HEK293 (cell line): ENCODE results near the gene TRDMT1.

Source experiments
- CTCF ChIA-PET: fragments of 350-600 bp; formaldehyde crosslinking; extraction: SDS; loops from one replicate; lab custom pipeline; 2021; ENCODE audit warnings: antibody characterized with exemption; lab: Yijun Ruan, JAX
- POLR2A ChIA-PET: fragments of 300-600 bp; formaldehyde crosslinking; extraction: SDS; loops from one replicate; lab custom pipeline; 2020; ENCODE audit warnings: antibody characterized with exemption, inconsistent platforms; lab: Yijun Ruan, JAX
- H3K27ac ChIP-seq: fragments of 200-500 bp; sonication (Bioruptor generic); 2 replicates; pipeline ENCODE4 v1.5.1; 2014; ENCODE audit warnings: low read depth, low read length, control low read depth, inconsistent platforms; ENCODE audit errors: extremely low read depth
- H3K36me3 ChIP-seq, 2 experiments: fragments of 200-500 bp in 1 of 2; sonication (Bioruptor generic) in 1 of 2; 1 replicate in 1 of 2; 2 replicates in 1 of 2; pipeline ENCODE4 v1.5.1; 2014 to 2017; ENCODE audit warnings: inconsistent platforms in 2 of 2, low read length in 2 of 2; ENCODE audit not compliant: control insufficient read depth in 2 of 2, insufficient read depth in 1 of 2
- H3K4me1 ChIP-seq: fragments of 200-500 bp; sonication (Bioruptor generic); 2 replicates; pipeline ENCODE4 v1.5.1; 2014; ENCODE audit warnings: mild to moderate bottlenecking, low read length, inconsistent platforms; ENCODE audit not compliant: control insufficient read depth, insufficient read depth
- H3K4me3 ChIP-seq: 2 replicates; pipeline ENCODE4 v1.5.1; 2011; ENCODE audit warnings: low read depth, mild to moderate bottlenecking, control low read depth, low read length, moderate library complexity
- H3K9me3 ChIP-seq: fragments of 200-500 bp; sonication (Bioruptor generic); 2 replicates; pipeline ENCODE4 v1.5.1; 2014; ENCODE audit warnings: low read depth, low read length, inconsistent platforms; ENCODE audit not compliant: control insufficient read depth, insufficient read depth
- ELK4 ChIP-seq: IDR thresholded peaks from 2 replicates; pipeline ENCODE4 v1.6.1; 2011; ENCODE audit warnings: mild to moderate bottlenecking, low read depth, low read length, borderline replicate concordance
- GLIS1 ChIP-seq: fragments of 450-650 bp; formaldehyde crosslinking; IDR thresholded peaks from 2 replicates; pipeline ENCODE4 v1.5.1; 2016; ENCODE audit warnings: missing biosample characterization, missing genetic modification characterization
- HOXC10 ChIP-seq: sonication (generic); formaldehyde crosslinking; IDR thresholded peaks from 2 replicates; pipeline ENCODE4 v1.8.1; 2023; ENCODE audit warnings: mild to moderate bottlenecking, missing genetic modification reagents
- KLF8 ChIP-seq: fragments of 450-650 bp; formaldehyde crosslinking; IDR thresholded peaks from 2 replicates; pipeline ENCODE4 v1.5.1; 2016; ENCODE audit warnings: missing biosample characterization, missing genetic modification characterization
- KLF9 ChIP-seq: fragments of 450-650 bp; formaldehyde crosslinking; IDR thresholded peaks from 2 replicates; pipeline ENCODE4 v1.5.1; 2016; ENCODE audit warnings: missing biosample characterization, missing genetic modification characterization, low read depth
- OSR2 ChIP-seq: fragments of 450-650 bp; formaldehyde crosslinking; IDR thresholded peaks from 2 replicates; pipeline ENCODE4 v1.5.1; 2016; ENCODE audit warnings: missing biosample characterization, missing genetic modification characterization
- REPIN1 ChIP-seq: fragments of 450-650 bp; formaldehyde crosslinking; IDR thresholded peaks from 2 replicates; pipeline ENCODE4 v1.5.1; 2017; ENCODE audit warnings: missing biosample characterization, missing genetic modification characterization, low read depth
- SALL2 ChIP-seq: fragments of 450-650 bp; formaldehyde crosslinking; IDR thresholded peaks from 2 replicates; pipeline ENCODE4 v1.5.0; 2017; ENCODE audit warnings: missing biosample characterization, mild to moderate bottlenecking, missing genetic modification characterization, borderline replicate concordance
- YY2 ChIP-seq: fragments of 450-650 bp; formaldehyde crosslinking; IDR thresholded peaks from 2 replicates; pipeline ENCODE4 v1.5.1; 2016; ENCODE audit warnings: missing biosample characterization, missing genetic modification characterization
- ZEB2 ChIP-seq: fragments of 450-650 bp; formaldehyde crosslinking; IDR thresholded peaks from 2 replicates; pipeline ENCODE4 v1.5.1; 2016; ENCODE audit warnings: missing biosample characterization, missing genetic modification characterization
- ZFHX2 ChIP-seq: fragments of 450-650 bp; formaldehyde crosslinking; conservative IDR thresholded peaks from 2 replicates; pipeline ENCODE4 v1.5.1; 2016; ENCODE audit warnings: missing biosample characterization, missing genetic modification characterization
- ZNF214 ChIP-seq: fragments of 450-650 bp; formaldehyde crosslinking; IDR thresholded peaks from 2 replicates; pipeline ENCODE4 v1.5.1; 2017; ENCODE audit warnings: missing biosample characterization, mild to moderate bottlenecking, missing genetic modification characterization, borderline replicate concordance
- ZNF266 ChIP-seq: fragments of 450-650 bp; formaldehyde crosslinking; IDR thresholded peaks from 2 replicates; pipeline ENCODE4 v1.5.1; 2016; ENCODE audit warnings: missing biosample characterization, missing genetic modification characterization, low read depth
- ZNF555 ChIP-seq: fragments of 450-650 bp; formaldehyde crosslinking; conservative IDR thresholded peaks from 2 replicates; pipeline ENCODE4 v1.5.1; 2017; ENCODE audit warnings: missing biosample characterization, mild to moderate bottlenecking, missing genetic modification characterization, inconsistent platforms
- ZNF561 ChIP-seq: fragments of 450-650 bp; IDR thresholded peaks from 2 replicates; pipeline ENCODE4 v1.5.1; 2018; ENCODE audit warnings: missing biosample characterization, missing genetic modification characterization, borderline replicate concordance
- ZNF580 ChIP-seq: fragments of 450-650 bp; formaldehyde crosslinking; IDR thresholded peaks from 2 replicates; pipeline ENCODE4 v1.5.1; 2016; ENCODE audit warnings: missing biosample characterization, missing genetic modification characterization
- ZNF600 ChIP-seq: fragments of 450-650 bp; formaldehyde crosslinking; IDR thresholded peaks from 2 replicates; pipeline ENCODE4 v1.5.1; 2016; ENCODE audit warnings: missing biosample characterization, missing genetic modification characterization
- ZNF624 ChIP-seq: fragments of 450-650 bp; formaldehyde crosslinking; IDR thresholded peaks from 2 replicates; pipeline ENCODE4 v1.5.1; 2017; ENCODE audit warnings: missing biosample characterization, missing genetic modification characterization
- ZNF626 ChIP-seq: fragments of 450-650 bp; sonication (Bioruptor Pico); formaldehyde crosslinking; IDR thresholded peaks from 2 replicates; pipeline ENCODE4 v1.5.1; 2018; ENCODE audit warnings: missing biosample characterization, missing genetic modification characterization, inconsistent platforms
- ZNF747 ChIP-seq: fragments of 450-650 bp; formaldehyde crosslinking; IDR thresholded peaks from 2 replicates; pipeline ENCODE4 v1.5.1; 2016; ENCODE audit warnings: missing biosample characterization, missing genetic modification characterization
- ZNF843 ChIP-seq: fragments of 450-650 bp; formaldehyde crosslinking; IDR thresholded peaks from 2 replicates; pipeline ENCODE4 v1.5.1; 2016; ENCODE audit warnings: missing biosample characterization, missing genetic modification characterization
- ZSCAN5A ChIP-seq: fragments of 450-650 bp; formaldehyde crosslinking; IDR thresholded peaks from 2 replicates; pipeline ENCODE4 v1.5.1; 2016; ENCODE audit warnings: missing biosample characterization, missing genetic modification characterization
- TF ChIP-seq, protein P1 (sequence below): fragments of 450-650 bp; IDR thresholded peaks from 2 replicates; pipeline ENCODE4 v1.5.1; 2018; ENCODE audit warnings: missing biosample characterization, mild to moderate bottlenecking, missing genetic modification characterization
- TF ChIP-seq, protein P2 (sequence below): fragments of 450-650 bp; formaldehyde crosslinking; IDR thresholded peaks from 2 replicates; pipeline ENCODE4 v1.5.1; 2016; ENCODE audit warnings: missing biosample characterization, missing genetic modification characterization
- TF ChIP-seq, protein P3 (sequence below): fragments of 450-650 bp; formaldehyde crosslinking; optimal IDR thresholded peaks from 2 replicates; pipeline ENCODE3; 2016; ENCODE audit warnings: missing biosample characterization, mild to moderate bottlenecking, missing genetic modification characterization

Gene TRDMT1

DNA sequence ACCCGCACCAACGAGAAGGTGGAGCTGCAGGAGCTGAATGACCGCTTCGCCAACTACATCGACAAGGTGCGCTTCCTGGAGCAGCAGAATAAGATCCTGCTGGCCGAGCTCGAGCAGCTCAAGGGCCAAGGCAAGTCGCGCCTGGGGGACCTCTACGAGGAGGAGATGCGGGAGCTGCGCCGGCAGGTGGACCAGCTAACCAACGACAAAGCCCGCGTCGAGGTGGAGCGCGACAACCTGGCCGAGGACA lies 28.2 kb upstream of the TRDMT1 start:
- POLR2A ChIA-PET = interaction anchor here (0.7 to 4.2 kb wide), 36 partner anchors 9 to 412 kb away, joined by 3 to 78 read pairs (median 4); partner anchors contain the start of genes RSU1 and TRDMT1

GRCh38 chr10:17229016-17229716 lies 27.7 kb upstream of the TRDMT1 start:
- Histone ChIP-seq H3K9me3 (no peaks in the 10 kb centered on the region), H3K36me3 (peaks cover 34 to 48% of the 10 kb centered on the region in 2 experiments), H3K4me3 (peak overlapping the region; percentile 99), H3K27ac (peak overlapping the region; percentile 97), H3K4me1 (peaks cover 11% of the 10 kb centered on the region)
- POLR2A ChIA-PET = interaction anchor here (0.6 to 4.2 kb wide), 37 partner anchors 9 to 412 kb away, joined by 3 to 78 read pairs (median 5); partner anchors contain the start of genes RSU1 and TRDMT1
- CTCF ChIA-PET = interaction anchor here (0.6 to 1.6 kb wide), 9 partner anchors 14 to 400 kb away, joined by 3 to 7 read pairs (median 3); no protein-coding TSS in a partner anchor
- 0 out of 2 replicates have a peak, but pooled peaks have one; percentile 27 for TF ChIP-seq ZSCAN5A (tag by site-specific recombination)
- TF ChIP-seq ZNF600 (tag by site-specific recombination) = peak; percentile 12; the same call in 1 of the 2 replicates
- TF ChIP-seq KLF9 (tag by site-specific recombination) = no peak; the same call in 1 of the 2 replicates
- TF ChIP-seq OSR2 (tag by site-specific recombination) = no peak; the same call in 1 of the 2 replicates
- TF ChIP-seq ZNF561 (tag by site-specific recombination) = no peak
- no peak for TF ChIP-seq ELK4
- TF ChIP-seq HOXC10 (CRISPR knock-in tag) = no peak
- TF ChIP-seq, protein P1, sequence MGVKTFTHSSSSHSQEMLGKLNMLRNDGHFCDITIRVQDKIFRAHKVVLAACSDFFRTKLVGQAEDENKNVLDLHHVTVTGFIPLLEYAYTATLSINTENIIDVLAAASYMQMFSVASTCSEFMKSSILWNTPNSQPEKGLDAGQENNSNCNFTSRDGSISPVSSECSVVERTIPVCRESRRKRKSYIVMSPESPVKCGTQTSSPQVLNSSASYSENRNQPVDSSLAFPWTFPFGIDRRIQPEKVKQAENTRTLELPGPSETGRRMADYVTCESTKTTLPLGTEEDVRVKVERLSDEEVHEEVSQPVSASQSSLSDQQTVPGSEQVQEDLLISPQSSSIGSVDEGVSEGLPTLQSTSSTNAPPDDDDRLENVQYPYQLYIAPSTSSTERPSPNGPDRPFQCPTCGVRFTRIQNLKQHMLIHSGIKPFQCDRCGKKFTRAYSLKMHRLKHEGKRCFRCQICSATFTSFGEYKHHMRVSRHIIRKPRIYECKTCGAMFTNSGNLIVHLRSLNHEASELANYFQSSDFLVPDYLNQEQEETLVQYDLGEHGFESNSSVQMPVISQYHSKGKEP = no peak
- no peak; the same call in 1 of the 2 replicates for TF ChIP-seq ZNF266 (tag by site-specific recombination)
- no peak for TF ChIP-seq SALL2 (tag by site-specific recombination)
- TF ChIP-seq ZFHX2 = peak; percentile 86
- 0 out of 2 replicates have a peak, but pooled peaks have one; percentile 36 for TF ChIP-seq ZNF747
- no peak; the same call in 1 of the 2 replicates for TF ChIP-seq REPIN1 (tag by site-specific recombination)
- no peak for TF ChIP-seq ZNF626 (tag by site-specific recombination)
- TF ChIP-seq ZNF624 (tag by site-specific recombination) = no peak
- no peak for TF ChIP-seq GLIS1 (tag by site-specific recombination)
- TF ChIP-seq ZEB2 = no peak
- TF ChIP-seq, protein P2, sequence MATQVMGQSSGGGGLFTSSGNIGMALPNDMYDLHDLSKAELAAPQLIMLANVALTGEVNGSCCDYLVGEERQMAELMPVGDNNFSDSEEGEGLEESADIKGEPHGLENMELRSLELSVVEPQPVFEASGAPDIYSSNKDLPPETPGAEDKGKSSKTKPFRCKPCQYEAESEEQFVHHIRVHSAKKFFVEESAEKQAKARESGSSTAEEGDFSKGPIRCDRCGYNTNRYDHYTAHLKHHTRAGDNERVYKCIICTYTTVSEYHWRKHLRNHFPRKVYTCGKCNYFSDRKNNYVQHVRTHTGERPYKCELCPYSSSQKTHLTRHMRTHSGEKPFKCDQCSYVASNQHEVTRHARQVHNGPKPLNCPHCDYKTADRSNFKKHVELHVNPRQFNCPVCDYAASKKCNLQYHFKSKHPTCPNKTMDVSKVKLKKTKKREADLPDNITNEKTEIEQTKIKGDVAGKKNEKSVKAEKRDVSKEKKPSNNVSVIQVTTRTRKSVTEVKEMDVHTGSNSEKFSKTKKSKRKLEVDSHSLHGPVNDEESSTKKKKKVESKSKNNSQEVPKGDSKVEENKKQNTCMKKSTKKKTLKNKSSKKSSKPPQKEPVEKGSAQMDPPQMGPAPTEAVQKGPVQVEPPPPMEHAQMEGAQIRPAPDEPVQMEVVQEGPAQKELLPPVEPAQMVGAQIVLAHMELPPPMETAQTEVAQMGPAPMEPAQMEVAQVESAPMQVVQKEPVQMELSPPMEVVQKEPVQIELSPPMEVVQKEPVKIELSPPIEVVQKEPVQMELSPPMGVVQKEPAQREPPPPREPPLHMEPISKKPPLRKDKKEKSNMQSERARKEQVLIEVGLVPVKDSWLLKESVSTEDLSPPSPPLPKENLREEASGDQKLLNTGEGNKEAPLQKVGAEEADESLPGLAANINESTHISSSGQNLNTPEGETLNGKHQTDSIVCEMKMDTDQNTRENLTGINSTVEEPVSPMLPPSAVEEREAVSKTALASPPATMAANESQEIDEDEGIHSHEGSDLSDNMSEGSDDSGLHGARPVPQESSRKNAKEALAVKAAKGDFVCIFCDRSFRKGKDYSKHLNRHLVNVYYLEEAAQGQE (tag by site-specific recombination) = no peak; the same call in 1 of the 2 replicates
- TF ChIP-seq ZNF843 = 0 out of 2 replicates have a peak, but pooled peaks have one; percentile 10
- no peak for TF ChIP-seq ZNF214 (tag by site-specific recombination)
- peak; percentile 56; the same call in 1 of the 2 replicates for TF ChIP-seq ZNF580 (tag by site-specific recombination)
- TF ChIP-seq KLF8 = peak; percentile 78; the same call in 1 of the 2 replicates

More for the DNA sequence above, 28.2 kb upstream of the TRDMT1 start:
- no peaks in the 10 kb centered on the region for H3K9me3 ChIP-seq
- CTCF ChIA-PET = interaction anchor here (0.6 to 1.6 kb wide), 7 partner anchors 14 to 257 kb away, joined by 3 to 7 read pairs (median 3); no protein-coding TSS in a partner anchor
- TF ChIP-seq, protein P3, sequence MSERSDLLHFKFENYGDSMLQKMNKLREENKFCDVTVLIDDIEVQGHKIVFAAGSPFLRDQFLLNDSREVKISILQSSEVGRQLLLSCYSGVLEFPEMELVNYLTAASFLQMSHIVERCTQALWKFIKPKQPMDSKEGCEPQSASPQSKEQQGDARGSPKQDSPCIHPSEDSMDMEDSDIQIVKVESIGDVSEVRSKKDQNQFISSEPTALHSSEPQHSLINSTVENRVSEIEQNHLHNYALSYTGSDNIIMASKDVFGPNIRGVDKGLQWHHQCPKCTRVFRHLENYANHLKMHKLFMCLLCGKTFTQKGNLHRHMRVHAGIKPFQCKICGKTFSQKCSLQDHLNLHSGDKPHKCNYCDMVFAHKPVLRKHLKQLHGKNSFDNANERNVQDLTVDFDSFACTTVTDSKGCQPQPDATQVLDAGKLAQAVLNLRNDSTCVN (tag by site-specific recombination) = peak; percentile 27
- TF ChIP-seq YY2 (tag by site-specific recombination) (0 out of 2 replicates have a peak, but pooled peaks have one; percentile 33), ZNF555 (tag by site-specific recombination) (no peak)
- H3K4me3 ChIP-seq = peak overlapping the region; percentile 99
- peaks cover 11% of the 10 kb centered on the region for H3K4me1 ChIP-seq
- H3K36me3 ChIP-seq = peaks cover 39 to 52% of the 10 kb centered on the region in 2 experiments
- H3K27ac ChIP-seq = peak overlapping the region; percentile 97
